Ishikawa (cell line): ENCODE measurements around the gene CIAO2A.

ENCODE experiments used
- CREB1 ChIP-seq: IDR thresholded peaks from 2 replicates; pipeline ENCODE4 v1.6.1; 2012; ENCODE audit warnings: low read depth
- EGR1 ChIP-seq: IDR thresholded peaks from 2 replicates; pipeline ENCODE4 v1.6.1; 2012
- EP300 ChIP-seq: IDR thresholded peaks from 2 replicates; pipeline ENCODE4 v1.6.1; 2012; ENCODE audit warnings: borderline replicate concordance
- FOXM1 ChIP-seq: IDR thresholded peaks from 2 replicates; pipeline ENCODE4 v1.6.1; 2012; ENCODE audit warnings: low read depth, borderline replicate concordance
- RAD21 ChIP-seq: IDR thresholded peaks from 2 replicates; pipeline ENCODE4 v1.6.1; 2012; ENCODE audit warnings: low read depth
- TCF12 ChIP-seq: IDR thresholded peaks from 2 replicates; pipeline ENCODE4 v1.6.1; 2012; ENCODE audit warnings: low read depth
- TEAD4 ChIP-seq: IDR thresholded peaks from 2 replicates; pipeline ENCODE4 v1.6.1; 2012
- YY1 ChIP-seq: IDR thresholded peaks from 2 replicates; pipeline ENCODE4 v1.6.1; 2012; ENCODE audit warnings: low read depth
- TF ChIP-seq, protein P1 (sequence below): IDR thresholded peaks from 2 replicates; pipeline ENCODE4 v1.6.1; 2012
- TF ChIP-seq, protein P2 (sequence below): IDR thresholded peaks from 2 replicates; pipeline ENCODE4 v1.6.1; 2012

DNA sequence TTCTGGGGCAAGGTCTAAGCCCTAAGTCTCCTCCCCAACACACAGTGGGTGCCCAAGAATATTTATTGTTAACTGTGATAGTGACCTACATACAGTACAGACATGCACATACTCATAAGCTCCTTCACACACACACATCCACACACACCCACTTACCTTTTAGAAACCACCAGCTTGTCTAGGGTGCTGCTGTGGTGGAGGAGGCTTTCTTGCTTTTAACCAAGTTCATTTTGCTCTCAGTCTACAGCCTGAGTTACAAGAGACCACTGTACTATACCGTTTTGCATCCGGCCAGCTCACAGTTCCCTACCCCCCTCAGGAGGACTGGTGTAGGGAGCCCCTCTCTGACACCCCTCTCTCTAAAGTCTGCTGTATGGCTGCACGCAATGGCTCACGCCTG, 64.0 kb downstream of the CIAO2A start:
- no peak for TF ChIP-seq CREB1
- TF ChIP-seq, protein P1, sequence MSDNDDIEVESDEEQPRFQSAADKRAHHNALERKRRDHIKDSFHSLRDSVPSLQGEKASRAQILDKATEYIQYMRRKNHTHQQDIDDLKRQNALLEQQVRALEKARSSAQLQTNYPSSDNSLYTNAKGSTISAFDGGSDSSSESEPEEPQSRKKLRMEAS: no peak
- TF ChIP-seq FOXM1: no peak
- TF ChIP-seq EP300: no peak
- TF ChIP-seq YY1: no peak
- TF ChIP-seq, protein P2, sequence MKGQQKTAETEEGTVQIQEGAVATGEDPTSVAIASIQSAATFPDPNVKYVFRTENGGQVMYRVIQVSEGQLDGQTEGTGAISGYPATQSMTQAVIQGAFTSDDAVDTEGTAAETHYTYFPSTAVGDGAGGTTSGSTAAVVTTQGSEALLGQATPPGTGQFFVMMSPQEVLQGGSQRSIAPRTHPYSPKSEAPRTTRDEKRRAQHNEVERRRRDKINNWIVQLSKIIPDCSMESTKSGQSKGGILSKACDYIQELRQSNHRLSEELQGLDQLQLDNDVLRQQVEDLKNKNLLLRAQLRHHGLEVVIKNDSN: no peak
- TF ChIP-seq EGR1: no peak
- TF ChIP-seq RAD21: no peak
- no peak for TF ChIP-seq TEAD4
- no peak for TF ChIP-seq TCF12
